GM12892 (cell line): ENCODE data around the gene CHST11.

Experiments used
- POLR2A ChIP-seq: IDR thresholded peaks from 2 replicates; pipeline ENCODE4 v1.6.1; 2011; ENCODE audit warnings: low read depth, low read length, control low read depth
- TAF1 ChIP-seq: IDR thresholded peaks from 2 replicates; pipeline ENCODE4 v1.6.1; 2011; ENCODE audit warnings: low read depth, mild to moderate bottlenecking, control low read depth, low read length, borderline replicate concordance

- TF ChIP-seq POLR2A (no peak), TAF1 (no peak)
Observed at GRCh38 chr12:104529130-104529874, 72.6 kb downstream of the CHST11 start.
